ENCODE measurements around the gene HS2ST1. TPM values are rescaled to one million over a fixed set of nuclear protein-coding genes. Genes with fewer than 3 reads are reported as not detected.

HS2ST1 gene
- polyA plus RNA-seq, 3 donors = 2.6 to 6.0 (median 4.2) TPM

GRCh38 chr1:87093286-87093685 is 178.9 kb downstream of the HS2ST1 start:
- Histone ChIP-seq H4K20me1 (ENCODE audit: insufficient read depth, low read length) (no peaks in the 10 kb centered on the region), H3K4me2 (replicated peaks; ENCODE audit: extremely low read depth, low read length, poor library complexity, severe bottlenecking) (no peak overlapping the region), H3K79me2 (ENCODE audit: insufficient read depth, low read length) (no peaks in the 10 kb centered on the region), H3K27ac (ENCODE audit: low read depth in 1 of 2, low read length in 2 of 2) (no peak overlapping the region), H3K9ac (ENCODE audit: insufficient read depth, low read length, poor library complexity, severe bottlenecking) (no peak overlapping the region), H2AFZ (ENCODE audit: insufficient read depth, low read depth, low read length, poor library complexity, severe bottlenecking) (no peak overlapping the region), H3K4me3 (replicated peaks in 1 of 3; ENCODE audit: low read depth in 2 of 3, low read length in 3 of 3) (no peak overlapping the region), H3K36me3 (replicated peaks in 1 of 2; ENCODE audit: control insufficient read depth in 1 of 2, insufficient read depth in 2 of 2, low read length in 2 of 2) (no peaks in the 10 kb centered on the region), H3K4me1 (ENCODE audit: control insufficient read depth in 1 of 2, insufficient read depth in 2 of 2, low read length in 2 of 2) (peaks cover 0 to 6% of the 10 kb centered on the region in 2 donors), H3K27me3 (ENCODE audit: control insufficient read depth in 2 of 2, insufficient read depth in 2 of 2, low read length in 2 of 2) (no peaks in the 10 kb centered on the region), H3K9me3 (replicated peaks in 1 of 2; ENCODE audit: control insufficient read depth in 1 of 2, insufficient read depth in 1 of 2, low read length in 2 of 2) (no peaks in the 10 kb centered on the region)
- Mint-ChIP-seq H3K27ac (no peak overlapping the region), H3K36me3 (peaks cover 5 to 6% of the 10 kb centered on the region in 2 donors), H3K4me3 (no peak overlapping the region), H3K27me3 (ENCODE audit: low read depth in 3 of 3) (peaks cover 0 to 2% (median 0%) of the 10 kb centered on the region in 3 donors), H3K4me1 (peaks cover 6% of the 10 kb centered on the region), H3K9me3 (peaks cover 0 to 3% (median 0%) of the 10 kb centered on the region in 7 donors)
- DNase-seq = no peak
- WGBS (ENCODE audit: insufficient coverage) = no CpG with 5 or more reads among the region's 4 CpGs
- intact Hi-C loops (cut with micrococcal nuclease) = no loop called here
- no peak for TF ChIP-seq CTCF (IDR thresholded peaks at IDR 0.05)

- H3K27me3 Mint-ChIP-seq (ENCODE audit: low read depth in 3 of 3) = peaks cover 0 to 2% (median 0%) of the 10 kb centered on the region in 3 donors
- Histone ChIP-seq H3K36me3 (replicated peaks in 1 of 2; ENCODE audit: control insufficient read depth in 1 of 2, insufficient read depth in 2 of 2, low read length in 2 of 2) (no peaks in the 10 kb centered on the region), H3K79me2 (ENCODE audit: insufficient read depth, low read length) (no peaks in the 10 kb centered on the region), H3K4me3 (replicated peaks in 1 of 3; ENCODE audit: low read depth in 2 of 3, low read length in 3 of 3) (no peak overlapping the region), H3K9ac (ENCODE audit: insufficient read depth, low read length, poor library complexity, severe bottlenecking) (no peak overlapping the region), H3K4me2 (replicated peaks; ENCODE audit: extremely low read depth, low read length, poor library complexity, severe bottlenecking) (no peak overlapping the region), H3K27ac (ENCODE audit: low read depth in 1 of 2, low read length in 2 of 2) (no peak overlapping the region), H3K27me3 (ENCODE audit: control insufficient read depth in 2 of 2, insufficient read depth in 2 of 2, low read length in 2 of 2) (no peaks in the 10 kb centered on the region), H3K9me3 (replicated peaks in 1 of 2; ENCODE audit: control insufficient read depth in 1 of 2, insufficient read depth in 1 of 2, low read length in 2 of 2) (no peaks in the 10 kb centered on the region), H2AFZ (ENCODE audit: insufficient read depth, low read depth, low read length, poor library complexity, severe bottlenecking) (no peak overlapping the region), H3K4me1 (ENCODE audit: control insufficient read depth in 1 of 2, insufficient read depth in 2 of 2, low read length in 2 of 2) (peaks cover 0 to 6% of the 10 kb centered on the region in 2 donors), H4K20me1 (ENCODE audit: insufficient read depth, low read length) (no peaks in the 10 kb centered on the region)
- intact Hi-C loops (cut with micrococcal nuclease) = no loop called here
- H3K9me3 Mint-ChIP-seq = peaks cover 0 to 3% (median 0%) of the 10 kb centered on the region in 7 donors
- peaks cover 6% of the 10 kb centered on the region for H3K4me1 Mint-ChIP-seq
- no peak for TF ChIP-seq CTCF (IDR thresholded peaks at IDR 0.05)
- no peak for DNase-seq
- H3K27ac Mint-ChIP-seq = no peak overlapping the region
- WGBS (ENCODE audit: insufficient coverage) = no CpG with 5 or more reads among the region's 2 CpGs
- no peak overlapping the region for H3K4me3 Mint-ChIP-seq
- H3K36me3 Mint-ChIP-seq = peaks cover 6 to 12% of the 10 kb centered on the region in 2 donors
These were observed 179.8 kb downstream of the HS2ST1 start for GRCh38 chr1:87094238-87094637.

Measured in CD14-positive monocyte (primary cell).